ENCODE results near the gene PSMB11. TPM values are rescaled to one million over a fixed set of nuclear protein-coding genes. Genes with fewer than 3 reads are reported as not detected.

PSMB11 gene
- total and polyA plus RNA-seq, 8 donors, result not detected

DNA sequence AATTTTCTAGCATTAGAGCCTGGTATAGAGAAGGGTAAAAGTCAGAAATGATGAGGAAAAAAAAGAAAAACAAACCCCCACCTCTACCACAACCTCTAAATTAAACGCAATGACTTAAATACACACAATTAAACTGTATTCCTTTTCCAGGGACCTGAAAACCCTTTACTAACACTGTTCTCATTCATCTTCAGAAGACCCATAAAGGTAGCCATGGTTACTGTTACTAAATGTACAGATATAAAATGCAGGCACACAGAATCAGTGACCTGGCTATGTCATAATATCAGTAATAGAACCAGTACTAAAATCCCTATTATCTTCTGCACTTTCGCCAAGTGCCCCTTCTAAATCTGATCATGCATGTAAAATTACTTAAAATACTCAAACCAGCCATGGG is 51.5 kb downstream of the PSMB11 start:
- no peak for DNase-seq
- intact Hi-C loops (cut with DNase I), result no loop called here

More for the DNA sequence above, 51.5 kb downstream of the PSMB11 start:
- TF ChIP-seq, protein P1, sequence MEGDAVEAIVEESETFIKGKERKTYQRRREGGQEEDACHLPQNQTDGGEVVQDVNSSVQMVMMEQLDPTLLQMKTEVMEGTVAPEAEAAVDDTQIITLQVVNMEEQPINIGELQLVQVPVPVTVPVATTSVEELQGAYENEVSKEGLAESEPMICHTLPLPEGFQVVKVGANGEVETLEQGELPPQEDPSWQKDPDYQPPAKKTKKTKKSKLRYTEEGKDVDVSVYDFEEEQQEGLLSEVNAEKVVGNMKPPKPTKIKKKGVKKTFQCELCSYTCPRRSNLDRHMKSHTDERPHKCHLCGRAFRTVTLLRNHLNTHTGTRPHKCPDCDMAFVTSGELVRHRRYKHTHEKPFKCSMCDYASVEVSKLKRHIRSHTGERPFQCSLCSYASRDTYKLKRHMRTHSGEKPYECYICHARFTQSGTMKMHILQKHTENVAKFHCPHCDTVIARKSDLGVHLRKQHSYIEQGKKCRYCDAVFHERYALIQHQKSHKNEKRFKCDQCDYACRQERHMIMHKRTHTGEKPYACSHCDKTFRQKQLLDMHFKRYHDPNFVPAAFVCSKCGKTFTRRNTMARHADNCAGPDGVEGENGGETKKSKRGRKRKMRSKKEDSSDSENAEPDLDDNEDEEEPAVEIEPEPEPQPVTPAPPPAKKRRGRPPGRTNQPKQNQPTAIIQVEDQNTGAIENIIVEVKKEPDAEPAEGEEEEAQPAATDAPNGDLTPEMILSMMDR (IDR thresholded peaks at IDR 0.05), result no peak
- H3K36me3 ChIP-seq, result peaks cover 2 to 59% of the 10 kb centered on the region in 2 donors
- H3K4me3 ChIP-seq, result peak overlapping the region; percentile 79 to 93
- no peaks in the 10 kb centered on the region for H3K27me3 ChIP-seq
- no peaks in the 10 kb centered on the region for H3K9me3 ChIP-seq
- H3K4me1 ChIP-seq, result peaks cover 15 to 68% of the 10 kb centered on the region in 2 donors
- H3K27ac ChIP-seq, result no peak overlapping the region
- no peak for ATAC-seq

Other genes with a start within 250 kb of the PSMB11 start
- 10 to 100 TPM; 41.2 to 67.6 TPM for gene SLC7A7, start 226.8 kb upstream of the PSMB11 start, total RNA-seq
- gene SLC7A7, start 226.8 kb upstream of the PSMB11 start, polyA plus RNA-seq (ENCODE audit: insufficient read length in 6 of 6), result 10 to 100 TPM in 3 of 6 donors, 1 to 10 TPM in 3; 9.6 to 11.2 (median 9.9) TPM
- gene MRPL52, start 212.3 kb upstream of the PSMB11 start, total RNA-seq, result 10 to 100 TPM; 72.3 to 84.7 TPM
- 10 to 100 TPM; 57.0 to 86.9 (median 68.4) TPM for gene MRPL52, start 212.3 kb upstream of the PSMB11 start, polyA plus RNA-seq (ENCODE audit: insufficient read length in 6 of 6)
- gene MMP14, start 205.6 kb upstream of the PSMB11 start, total RNA-seq, result 100 to 1,000 TPM; 201 to 225 TPM
- 100 to 1,000 TPM; 169 to 211 (median 183) TPM for gene MMP14, start 205.6 kb upstream of the PSMB11 start, polyA plus RNA-seq (ENCODE audit: insufficient read length in 6 of 6)
- 100 to 1,000 TPM; 141 to 147 TPM for gene LRP10, start 170.5 kb upstream of the PSMB11 start, total RNA-seq
- gene LRP10, start 170.5 kb upstream of the PSMB11 start, polyA plus RNA-seq (ENCODE audit: insufficient read length in 6 of 6), result 10 to 100 TPM; 49.3 to 60.4 (median 57.7) TPM
- under 1 TPM; 0.29 to 0.73 TPM for gene REM2, start 159.0 kb upstream of the PSMB11 start, total RNA-seq
- 1 to 10 TPM in 1 of 6 donors, under 1 TPM in 5; 0.56 to 1.3 (median 0.87) TPM for gene REM2, start 159.0 kb upstream of the PSMB11 start, polyA plus RNA-seq (ENCODE audit: insufficient read length in 6 of 6)
- gene RBM23, start 123.1 kb upstream of the PSMB11 start, total RNA-seq, result 10 to 100 TPM; 64.9 to 81.8 TPM
- 100 to 1,000 TPM in 5 of 6 donors, 10 to 100 TPM in 1; 96.3 to 133 (median 115) TPM for gene RBM23, start 123.1 kb upstream of the PSMB11 start, polyA plus RNA-seq (ENCODE audit: insufficient read length in 6 of 6)
- 10 to 100 TPM; 48.7 to 73.3 TPM for gene PRMT5, start 112.8 kb upstream of the PSMB11 start, total RNA-seq
- 100 to 1,000 TPM; 105 to 143 (median 135) TPM for gene PRMT5, start 112.8 kb upstream of the PSMB11 start, polyA plus RNA-seq (ENCODE audit: insufficient read length in 6 of 6)
- gene HAUS4, start 85.1 kb upstream of the PSMB11 start, total RNA-seq, result 10 to 100 TPM; 47.6 to 51.4 TPM
- 10 to 100 TPM; 60.1 to 82.6 (median 71.2) TPM for gene HAUS4, start 85.1 kb upstream of the PSMB11 start, polyA plus RNA-seq (ENCODE audit: insufficient read length in 6 of 6)
- gene AJUBA, start 59.7 kb upstream of the PSMB11 start, total RNA-seq, result 10 to 100 TPM; 37.9 to 39.5 TPM
- gene AJUBA, start 59.7 kb upstream of the PSMB11 start, polyA plus RNA-seq (ENCODE audit: insufficient read length in 6 of 6), result 10 to 100 TPM; 38.2 to 51.9 (median 41.9) TPM
- gene C14orf93, start 32.1 kb upstream of the PSMB11 start, total RNA-seq, result 1 to 10 TPM; 8.3 TPM
- 10 to 100 TPM; 21.2 to 24.0 (median 21.6) TPM for gene C14orf93, start 32.1 kb upstream of the PSMB11 start, polyA plus RNA-seq (ENCODE audit: insufficient read length in 6 of 6)
- gene PSMB5, start 7.3 kb upstream of the PSMB11 start, total RNA-seq, result 100 to 1,000 TPM; 114 to 140 TPM
- gene PSMB5, start 7.3 kb upstream of the PSMB11 start, polyA plus RNA-seq (ENCODE audit: insufficient read length in 6 of 6), result 100 to 1,000 TPM; 174 to 199 (median 181) TPM
- gene CDH24, start 15.3 kb downstream of the PSMB11 start, total RNA-seq, result 1 to 10 TPM; 6.1 to 9.2 TPM
- gene CDH24, start 15.3 kb downstream of the PSMB11 start, polyA plus RNA-seq (ENCODE audit: insufficient read length in 6 of 6), result 10 to 100 TPM; 11.0 to 14.8 (median 11.8) TPM
- gene ACIN1, start 52.9 kb downstream of the PSMB11 start, total RNA-seq, result 100 to 1,000 TPM; 137 to 159 TPM
- gene ACIN1, start 52.9 kb downstream of the PSMB11 start, polyA plus RNA-seq (ENCODE audit: insufficient read length in 6 of 6), result 100 to 1,000 TPM; 283 to 380 (median 336) TPM
- gene C14orf119, start 53.3 kb downstream of the PSMB11 start, total RNA-seq, result 10 to 100 TPM; 52.6 to 67.6 TPM
- 10 to 100 TPM; 57.9 to 65.3 (median 63.5) TPM for gene C14orf119, start 53.3 kb downstream of the PSMB11 start, polyA plus RNA-seq (ENCODE audit: insufficient read length in 6 of 6)
- gene CIROP, start 62.8 kb downstream of the PSMB11 start, total RNA-seq, result not detected
- under 1 TPM in 2 of 6 donors, not detected in 4; 0.06 to 0.08 TPM for gene CIROP, start 62.8 kb downstream of the PSMB11 start, polyA plus RNA-seq (ENCODE audit: insufficient read length in 6 of 6)
- 1 to 10 TPM in 1 of 2 donors, under 1 TPM in 1; 0.26 to 1.0 TPM for gene CEBPE, start 77.0 kb downstream of the PSMB11 start, total RNA-seq
- under 1 TPM in 4 of 6 donors, not detected in 2; 0.14 to 0.26 (median 0.18) TPM for gene CEBPE, start 77.0 kb downstream of the PSMB11 start, polyA plus RNA-seq (ENCODE audit: insufficient read length in 6 of 6)
- gene SLC7A8, start 141.4 kb downstream of the PSMB11 start, total RNA-seq, result 10 to 100 TPM; 38.5 to 42.2 TPM
- 100 to 1,000 TPM; 112 to 153 (median 132) TPM for gene SLC7A8, start 141.4 kb downstream of the PSMB11 start, polyA plus RNA-seq (ENCODE audit: insufficient read length in 6 of 6)
- not detected for gene RNF212B, start 195.7 kb downstream of the PSMB11 start, total RNA-seq
- under 1 TPM; 0.47 to 0.94 (median 0.74) TPM for gene RNF212B, start 195.7 kb downstream of the PSMB11 start, polyA plus RNA-seq (ENCODE audit: insufficient read length in 6 of 6)
- 10 to 100 TPM; 11.9 to 13.2 TPM for gene HOMEZ, start 243.9 kb downstream of the PSMB11 start, total RNA-seq
- gene HOMEZ, start 243.9 kb downstream of the PSMB11 start, polyA plus RNA-seq (ENCODE audit: insufficient read length in 6 of 6), result 10 to 100 TPM; 12.6 to 18.6 (median 16.8) TPM

All from left lung (tissue), 10 donors.